ENCODE measurements around the gene HAUS2.
"Not testable (repeated sequence)": the region's sequence is repeated elsewhere in the genome, so short reads cannot be mapped to it uniquely, and the experiment has no call there.

The HAUS2 gene

DNA sequence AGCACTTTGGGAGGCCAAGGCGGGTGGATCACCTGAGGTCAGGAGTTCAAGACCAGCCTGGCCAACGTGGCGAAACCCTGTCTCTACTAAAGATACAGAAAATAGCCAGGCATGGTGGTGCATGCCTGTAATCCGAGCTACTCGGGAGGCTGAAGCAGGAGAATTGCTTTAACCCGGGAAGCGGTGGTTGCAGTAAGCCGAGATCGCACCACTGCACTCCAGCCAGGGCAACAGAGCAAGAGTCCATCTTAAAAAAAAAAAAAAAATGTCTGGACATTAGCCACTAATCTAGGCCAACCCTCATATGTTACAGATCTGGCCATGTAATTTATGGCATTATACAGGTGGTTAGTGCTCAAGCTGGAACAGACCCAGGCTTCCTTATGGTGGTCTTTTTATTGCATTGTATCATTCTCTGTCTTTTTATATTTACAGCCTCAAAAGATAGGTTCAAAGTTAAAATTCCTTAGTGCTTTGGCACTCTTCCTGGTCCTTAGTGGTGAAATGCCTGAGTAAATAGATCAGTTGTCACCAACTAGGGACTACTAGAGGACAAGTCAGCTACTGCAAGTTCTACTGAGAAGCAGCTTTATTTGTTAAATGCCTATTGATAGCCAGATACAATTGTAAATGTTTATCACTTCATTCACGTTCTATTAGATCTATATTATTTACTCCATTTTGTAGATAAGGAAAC is 42.7 kb downstream of the HAUS2 start:
- 79 to 83% methylated on average over 9 to 10 of the region's 10 CpGs for WGBS, 2 experiments

DNA sequence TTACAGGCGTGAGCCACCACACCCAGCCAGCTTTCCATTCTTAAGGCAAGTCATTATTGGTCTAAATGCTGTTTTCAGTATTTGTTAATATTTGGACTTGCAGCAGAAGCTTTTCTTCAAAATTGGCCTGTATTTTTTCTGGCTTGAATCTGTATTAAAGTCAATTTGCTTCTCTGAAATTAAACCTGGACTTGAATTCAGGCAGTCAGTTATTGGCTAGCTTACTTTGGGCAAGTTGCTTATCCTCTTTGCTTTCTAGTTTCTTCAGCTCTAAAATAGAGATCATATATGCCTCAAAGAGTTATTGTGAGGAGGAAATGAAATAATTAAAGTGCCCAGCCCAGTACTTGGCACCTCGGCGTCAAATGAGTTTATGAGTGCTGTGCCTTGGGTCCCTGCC is 44.1 kb downstream of the HAUS2 start:
- H3K36me3 ChIP-seq (ENCODE audit: control insufficient read depth, insufficient read depth, low read length): no peaks in the 10 kb centered on the region
- no peaks in the 10 kb centered on the region for H3K9me3 ChIP-seq (ENCODE audit: control insufficient read depth, low read length)
- WGBS, 2 experiments: 95 to 96% methylated on average over 3 of the region's 3 CpGs

More for the DNA sequence above, 42.7 kb downstream of the HAUS2 start:
- H3K4me3 ChIP-seq (ENCODE audit: insufficient read depth, low read depth, low read length): no peak overlapping the region
- H3K4me1 ChIP-seq (ENCODE audit: control insufficient read depth, insufficient read depth, low read length): no peaks in the 10 kb centered on the region
- no peaks in the 10 kb centered on the region for H3K36me3 ChIP-seq (ENCODE audit: control insufficient read depth, insufficient read depth, low read length)
- no peaks in the 10 kb centered on the region for H3K9me3 ChIP-seq (ENCODE audit: control insufficient read depth, low read length)
- H3K27ac ChIP-seq (ENCODE audit: insufficient read depth, low read depth, low read length, poor library complexity, severe bottlenecking): no peak overlapping the region
- H3K27me3 ChIP-seq (ENCODE audit: control insufficient read depth, insufficient read depth, low read length, poor library complexity, severe bottlenecking): no peaks in the 10 kb centered on the region

DNA sequence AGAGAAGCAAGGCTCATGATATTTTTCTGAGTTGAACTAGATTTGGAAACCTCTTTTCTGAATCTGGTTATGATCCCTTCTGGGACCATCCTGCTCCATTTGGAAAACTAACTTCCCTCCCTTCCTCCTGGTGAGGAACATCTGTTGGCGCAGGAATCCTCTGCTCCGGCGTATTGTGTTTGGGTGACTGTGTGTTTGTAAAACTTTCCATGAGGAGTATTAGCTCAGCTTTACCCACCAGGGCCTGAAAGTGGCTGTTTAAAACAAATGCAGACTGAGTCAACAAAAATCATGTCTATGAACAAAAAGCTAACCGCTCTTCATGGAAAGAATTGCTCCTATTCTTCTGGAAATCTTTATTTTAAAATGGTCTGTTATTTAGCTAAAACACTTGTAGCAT is 44.5 kb downstream of the HAUS2 start:
- 97 to 100% methylated on average over 1 to 4 of the region's 4 CpGs for WGBS, 2 experiments
- no peak overlapping the region for H3K27ac ChIP-seq (ENCODE audit: insufficient read depth, low read depth, low read length, poor library complexity, severe bottlenecking)
- no peaks in the 10 kb centered on the region for H3K9me3 ChIP-seq (ENCODE audit: control insufficient read depth, low read length)

More for the DNA sequence above, 44.1 kb downstream of the HAUS2 start:
- Histone ChIP-seq H3K4me3 (ENCODE audit: insufficient read depth, low read depth, low read length) (no peak overlapping the region), H3K27ac (ENCODE audit: insufficient read depth, low read depth, low read length, poor library complexity, severe bottlenecking) (no peak overlapping the region), H3K4me1 (ENCODE audit: control insufficient read depth, insufficient read depth, low read length) (no peaks in the 10 kb centered on the region), H3K27me3 (ENCODE audit: control insufficient read depth, insufficient read depth, low read length, poor library complexity, severe bottlenecking) (no peaks in the 10 kb centered on the region)

DNA sequence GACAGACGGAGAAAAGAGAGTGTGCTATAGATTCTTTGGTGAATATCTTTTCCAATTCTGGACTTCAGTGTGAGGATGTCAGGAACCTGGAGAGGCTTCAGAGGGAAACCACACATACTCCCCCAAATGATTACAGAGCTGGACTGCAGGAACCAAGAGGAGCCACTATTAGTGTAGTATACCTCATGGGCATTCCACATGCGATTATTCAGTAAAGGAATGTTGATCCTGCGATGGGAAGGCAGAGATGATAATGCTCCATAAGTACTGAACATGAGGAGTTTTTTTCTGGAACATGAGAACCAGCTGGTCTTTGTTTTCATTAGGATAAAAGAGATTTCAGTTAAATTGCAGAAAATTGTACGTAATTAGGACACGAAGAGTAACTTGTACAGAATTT is 45.5 kb downstream of the HAUS2 start:
- Histone ChIP-seq H3K27ac (ENCODE audit: insufficient read depth, low read depth, low read length, poor library complexity, severe bottlenecking) (no peak overlapping the region), H3K9me3 (ENCODE audit: control insufficient read depth, low read length) (no peaks in the 10 kb centered on the region)
- WGBS, 2 experiments: 97% methylated on average over 5 of the region's 5 CpGs

More for the DNA sequence above, 44.5 kb downstream of the HAUS2 start:
- no peak overlapping the region for H3K4me3 ChIP-seq (ENCODE audit: insufficient read depth, low read depth, low read length)
- no peaks in the 10 kb centered on the region for H3K36me3 ChIP-seq (ENCODE audit: control insufficient read depth, insufficient read depth, low read length)
- H3K27me3 ChIP-seq (ENCODE audit: control insufficient read depth, insufficient read depth, low read length, poor library complexity, severe bottlenecking): no peaks in the 10 kb centered on the region
- no peaks in the 10 kb centered on the region for H3K4me1 ChIP-seq (ENCODE audit: control insufficient read depth, insufficient read depth, low read length)

DNA sequence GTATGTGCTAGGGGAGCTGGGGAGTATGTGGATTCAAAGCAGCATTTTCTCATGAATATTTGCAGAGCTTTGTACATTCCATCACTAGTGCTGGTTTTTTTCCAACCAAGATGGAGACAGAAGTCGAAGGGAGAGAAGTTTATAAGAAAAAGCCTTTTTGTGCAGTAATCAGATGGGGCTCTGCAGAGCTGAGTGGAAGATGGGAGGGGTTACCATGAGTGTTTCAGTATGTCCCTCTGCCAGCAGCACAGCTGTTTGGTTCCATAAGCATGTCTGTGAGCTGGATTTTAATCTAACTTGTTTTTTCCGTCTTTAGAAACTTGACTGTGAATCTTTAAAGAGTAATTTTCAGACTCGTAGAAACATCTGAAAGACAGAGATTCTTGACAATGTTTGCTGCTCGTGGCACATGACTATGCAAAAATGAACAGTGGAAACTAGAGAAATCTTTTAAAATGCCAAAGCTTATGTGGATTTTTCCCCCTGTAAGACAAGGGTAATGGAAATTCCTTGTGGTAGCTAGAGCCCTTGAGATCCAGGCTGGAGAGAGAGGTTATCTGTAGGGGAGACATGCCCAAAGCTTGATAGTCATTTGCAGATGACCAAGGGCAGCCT is 47.1 kb downstream of the HAUS2 start:
- Histone ChIP-seq H3K4me3 (ENCODE audit: insufficient read depth, low read depth, low read length) (no peak overlapping the region), H3K4me1 (ENCODE audit: control insufficient read depth, insufficient read depth, low read length) (no peaks in the 10 kb centered on the region), H3K36me3 (ENCODE audit: control insufficient read depth, insufficient read depth, low read length) (peaks cover 2% of the 10 kb centered on the region), H3K9me3 (ENCODE audit: control insufficient read depth, low read length) (no peaks in the 10 kb centered on the region), H3K27ac (ENCODE audit: insufficient read depth, low read depth, low read length, poor library complexity, severe bottlenecking) (no peak overlapping the region), H3K27me3 (ENCODE audit: control insufficient read depth, insufficient read depth, low read length, poor library complexity, severe bottlenecking) (no peaks in the 10 kb centered on the region)
- 94 to 95% methylated on average over 4 of the region's 4 CpGs for WGBS, 2 experiments

More for the DNA sequence above, 45.5 kb downstream of the HAUS2 start:
- H3K4me3 ChIP-seq (ENCODE audit: insufficient read depth, low read depth, low read length): no peak overlapping the region
- no peaks in the 10 kb centered on the region for H3K27me3 ChIP-seq (ENCODE audit: control insufficient read depth, insufficient read depth, low read length, poor library complexity, severe bottlenecking)
- no peaks in the 10 kb centered on the region for H3K4me1 ChIP-seq (ENCODE audit: control insufficient read depth, insufficient read depth, low read length)
- peaks cover 1% of the 10 kb centered on the region for H3K36me3 ChIP-seq (ENCODE audit: control insufficient read depth, insufficient read depth, low read length)

DNA sequence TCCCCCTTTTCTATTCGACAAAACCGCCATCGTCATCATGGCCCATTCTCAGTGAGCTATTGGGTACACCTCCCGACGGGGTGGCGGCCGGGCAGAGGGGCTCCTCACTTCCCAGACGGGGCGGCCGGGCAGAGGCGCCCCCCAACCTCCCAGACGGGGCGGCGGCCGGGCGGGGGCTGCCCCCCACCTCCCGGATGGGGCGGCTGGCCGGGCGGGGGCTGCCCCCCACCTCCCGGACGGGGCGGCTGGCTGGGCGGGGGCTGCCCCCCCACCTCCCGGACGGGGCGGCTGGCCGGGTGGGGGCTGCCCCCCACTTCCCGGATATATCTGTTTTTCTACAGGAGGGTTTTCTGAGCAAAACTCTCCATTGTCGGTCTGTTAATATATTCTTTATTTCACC is 52.7 kb downstream of the HAUS2 start:
- WGBS, 2 experiments: 95 to 96% methylated on average over 24 to 30 of the region's 30 CpGs
- not testable (repeated sequence) for H3K4me3 ChIP-seq (ENCODE audit: insufficient read depth, low read depth, low read length); H3K27ac ChIP-seq (ENCODE audit: insufficient read depth, low read depth, low read length, poor library complexity, severe bottlenecking); H3K4me1 ChIP-seq (ENCODE audit: control insufficient read depth, insufficient read depth, low read length); H3K27me3 ChIP-seq (ENCODE audit: control insufficient read depth, insufficient read depth, low read length, poor library complexity, severe bottlenecking); H3K9me3 ChIP-seq (ENCODE audit: control insufficient read depth, low read length); H3K36me3 ChIP-seq (ENCODE audit: control insufficient read depth, insufficient read depth, low read length)

DNA sequence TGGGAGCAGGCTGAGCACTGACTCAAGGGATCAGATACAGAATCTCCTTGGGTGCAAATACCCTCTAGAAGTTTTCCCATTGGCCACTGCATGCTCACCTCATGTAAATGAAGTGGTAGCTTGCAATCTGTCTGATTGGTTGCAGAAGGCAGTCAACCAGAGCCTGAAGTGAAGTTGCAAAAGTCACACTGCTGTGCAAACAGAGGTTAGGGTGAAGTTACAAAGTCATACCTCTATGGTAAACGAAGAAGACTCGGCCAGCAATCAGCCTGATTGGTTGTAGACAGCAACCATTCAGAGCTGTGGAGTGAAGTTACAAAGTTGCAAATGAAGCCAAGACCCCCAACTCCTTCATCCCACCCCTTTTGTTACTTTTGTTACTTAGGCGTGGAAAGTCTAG is 53.9 kb downstream of the HAUS2 start:
- Histone ChIP-seq H3K4me3 (ENCODE audit: insufficient read depth, low read depth, low read length) (no peak overlapping the region), H3K27me3 (ENCODE audit: control insufficient read depth, insufficient read depth, low read length, poor library complexity, severe bottlenecking) (no peaks in the 10 kb centered on the region), H3K4me1 (ENCODE audit: control insufficient read depth, insufficient read depth, low read length) (no peaks in the 10 kb centered on the region), H3K27ac (ENCODE audit: insufficient read depth, low read depth, low read length, poor library complexity, severe bottlenecking) (no peak overlapping the region), H3K9me3 (ENCODE audit: control insufficient read depth, low read length) (no peaks in the 10 kb centered on the region), H3K36me3 (ENCODE audit: control insufficient read depth, insufficient read depth, low read length) (peaks cover 10% of the 10 kb centered on the region)
- 88 to 95% methylated on average over 3 of the region's 3 CpGs for WGBS, 2 experiments

DNA sequence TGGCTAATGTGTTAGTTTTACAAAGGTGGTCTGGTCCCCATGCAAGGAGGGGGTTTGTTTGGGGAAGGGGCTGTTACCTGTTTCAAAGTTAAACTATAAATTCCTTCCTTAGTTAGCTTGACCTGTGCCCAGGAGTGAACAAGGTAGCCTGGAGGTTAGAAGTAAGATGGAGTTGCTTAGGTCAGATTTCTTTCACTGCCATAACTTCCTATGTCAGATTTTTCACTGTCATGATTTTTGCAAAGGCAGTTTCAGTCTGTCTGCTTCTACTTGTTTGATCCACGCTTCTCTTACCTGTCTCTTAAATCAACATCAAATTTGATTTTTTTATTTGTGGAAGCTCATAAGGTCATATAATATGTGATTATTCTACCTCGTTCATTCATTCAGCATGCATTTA is 55.3 kb downstream of the HAUS2 start:
- no peak overlapping the region for H3K27ac ChIP-seq (ENCODE audit: insufficient read depth, low read depth, low read length, poor library complexity, severe bottlenecking)
- 100% methylated on average over 1 of the region's 2 CpGs; no CpG with 5 or more reads in 1 of the 2 experiments for WGBS, 2 experiments
- H3K4me1 ChIP-seq (ENCODE audit: control insufficient read depth, insufficient read depth, low read length): no peaks in the 10 kb centered on the region
- no peaks in the 10 kb centered on the region for H3K27me3 ChIP-seq (ENCODE audit: control insufficient read depth, insufficient read depth, low read length, poor library complexity, severe bottlenecking)
- peaks cover 10% of the 10 kb centered on the region for H3K36me3 ChIP-seq (ENCODE audit: control insufficient read depth, insufficient read depth, low read length)
- H3K4me3 ChIP-seq (ENCODE audit: insufficient read depth, low read depth, low read length): no peak overlapping the region
- no peaks in the 10 kb centered on the region for H3K9me3 ChIP-seq (ENCODE audit: control insufficient read depth, low read length)

DNA sequence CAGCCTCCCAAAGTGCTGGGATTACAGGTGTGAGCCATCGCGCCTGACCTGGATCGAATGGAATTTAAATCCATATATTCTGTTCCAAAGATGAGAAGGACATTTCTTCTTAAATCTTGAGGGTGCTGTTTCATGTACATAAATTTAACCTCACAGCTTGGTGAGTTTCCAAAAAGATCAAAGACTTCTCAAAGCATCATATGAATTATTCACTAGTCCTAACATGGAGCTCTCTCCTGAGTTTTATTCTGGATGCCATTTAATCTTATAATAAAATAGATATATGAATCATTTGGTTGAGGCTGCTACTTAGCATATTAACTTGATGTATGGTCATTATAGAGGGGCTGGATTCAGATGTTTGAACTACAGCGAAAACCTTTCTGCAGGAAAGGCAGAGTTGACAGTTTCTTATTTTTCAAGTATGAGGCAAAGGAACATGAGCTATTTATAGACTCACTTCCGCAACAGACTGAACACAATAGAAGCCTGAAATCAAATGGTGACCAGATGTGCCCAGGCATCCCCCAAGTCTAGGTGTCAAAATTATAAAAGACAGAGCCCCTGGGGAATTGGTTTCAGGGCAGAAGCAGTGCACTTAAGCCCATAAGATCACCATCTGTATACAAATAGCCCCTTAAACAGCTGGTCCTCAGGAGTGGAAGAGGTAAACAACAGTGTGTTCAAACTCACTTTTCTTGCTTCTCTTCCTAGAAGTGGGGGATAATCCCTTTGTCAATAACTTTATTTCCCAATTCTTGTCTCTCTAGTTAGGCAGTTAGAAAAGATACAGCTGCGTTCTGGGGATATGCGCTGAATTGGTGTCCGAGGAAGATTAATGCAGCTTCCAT is 56.5 kb downstream of the HAUS2 start:
- Histone ChIP-seq H3K9me3 (ENCODE audit: control insufficient read depth, low read length) (no peaks in the 10 kb centered on the region), H3K27me3 (ENCODE audit: control insufficient read depth, insufficient read depth, low read length, poor library complexity, severe bottlenecking) (no peaks in the 10 kb centered on the region), H3K4me1 (ENCODE audit: control insufficient read depth, insufficient read depth, low read length) (no peaks in the 10 kb centered on the region), H3K4me3 (ENCODE audit: insufficient read depth, low read depth, low read length) (no peak overlapping the region), H3K36me3 (ENCODE audit: control insufficient read depth, insufficient read depth, low read length) (peaks cover 8% of the 10 kb centered on the region), H3K27ac (ENCODE audit: insufficient read depth, low read depth, low read length, poor library complexity, severe bottlenecking) (no peak overlapping the region)
- 94 to 96% methylated on average over 8 of the region's 8 CpGs for WGBS, 2 experiments

DNA sequence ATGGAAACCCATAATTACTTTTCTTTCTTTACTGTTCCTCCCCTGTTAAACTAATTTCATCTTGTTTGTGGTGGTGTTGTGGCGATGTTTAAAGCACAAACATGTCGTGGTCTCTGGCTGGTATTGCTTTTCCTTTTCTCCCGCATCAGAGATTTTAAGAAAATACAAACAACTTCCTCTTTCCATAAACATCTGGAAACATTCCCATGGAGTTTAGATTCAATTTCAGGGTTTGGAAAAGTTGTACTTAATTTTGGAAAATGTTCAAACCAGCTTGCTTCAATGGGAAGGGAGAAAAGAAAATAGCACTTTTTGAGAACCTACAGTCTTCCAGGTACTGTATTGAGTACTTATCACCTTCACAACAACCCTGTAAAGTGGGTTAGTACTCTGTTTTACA is 57.2 kb downstream of the HAUS2 start:
- Histone ChIP-seq H3K27me3 (ENCODE audit: control insufficient read depth, insufficient read depth, low read length, poor library complexity, severe bottlenecking) (no peaks in the 10 kb centered on the region), H3K36me3 (ENCODE audit: control insufficient read depth, insufficient read depth, low read length) (peaks cover 8% of the 10 kb centered on the region), H3K27ac (ENCODE audit: insufficient read depth, low read depth, low read length, poor library complexity, severe bottlenecking) (no peak overlapping the region), H3K9me3 (ENCODE audit: control insufficient read depth, low read length) (no peaks in the 10 kb centered on the region), H3K4me1 (ENCODE audit: control insufficient read depth, insufficient read depth, low read length) (no peaks in the 10 kb centered on the region), H3K4me3 (ENCODE audit: insufficient read depth, low read depth, low read length) (no peak overlapping the region)
- WGBS, 2 experiments: 92 to 93% methylated on average over 3 of the region's 3 CpGs
